Measurements from ENCODE around the gene TOP3B. TPM values are rescaled to one million over a fixed set of nuclear protein-coding genes. Genes with fewer than 3 reads are reported as not detected.

Gene TOP3B
- total RNA-seq, 1 donor from 2014 or later: 83.5 TPM

GRCh38 chr22:22022947-22023534 is 40.5 kb upstream of the TOP3B start:
- Mint-ChIP-seq H3K27ac (ENCODE audit: unreplicated experiment) (no peak overlapping the region), H3K9me3 (ENCODE audit: unreplicated experiment) (no peaks in the 10 kb centered on the region), H3K36me3 (ENCODE audit: unreplicated experiment) (no peaks in the 10 kb centered on the region), H3K4me1 (ENCODE audit: low read depth, unreplicated experiment) (peaks cover 3% of the 10 kb centered on the region), H3K27me3 (ENCODE audit: unreplicated experiment) (no peaks in the 10 kb centered on the region), H3K4me3 (ENCODE audit: unreplicated experiment) (no peak overlapping the region)
- no peak for DNase-seq
- TF ChIP-seq CTCF (IDR thresholded peaks at IDR 0.05; ENCODE audit: partially characterized antibody, unreplicated experiment): no peak

- no peaks in the 10 kb centered on the region for H3K36me3 Mint-ChIP-seq (ENCODE audit: unreplicated experiment)
- H3K27ac Mint-ChIP-seq (ENCODE audit: unreplicated experiment): no peak overlapping the region
- no peak overlapping the region for H3K4me3 Mint-ChIP-seq (ENCODE audit: unreplicated experiment)
- H3K4me1 Mint-ChIP-seq (ENCODE audit: low read depth, unreplicated experiment): peaks cover 3% of the 10 kb centered on the region
- no peak for TF ChIP-seq CTCF (IDR thresholded peaks at IDR 0.05; ENCODE audit: partially characterized antibody, unreplicated experiment)
- no peaks in the 10 kb centered on the region for H3K9me3 Mint-ChIP-seq (ENCODE audit: unreplicated experiment)
- no peak for DNase-seq
- H3K27me3 Mint-ChIP-seq (ENCODE audit: unreplicated experiment): no peaks in the 10 kb centered on the region
Measured at GRCh38 chr22:22022255-22022840, 39.8 kb upstream of the TOP3B start.

- Mint-ChIP-seq H3K27ac (ENCODE audit: unreplicated experiment) (no peak overlapping the region), H3K27me3 (ENCODE audit: unreplicated experiment) (no peaks in the 10 kb centered on the region), H3K36me3 (ENCODE audit: unreplicated experiment) (no peaks in the 10 kb centered on the region), H3K4me3 (ENCODE audit: unreplicated experiment) (no peak overlapping the region), H3K9me3 (ENCODE audit: unreplicated experiment) (no peaks in the 10 kb centered on the region), H3K4me1 (ENCODE audit: low read depth, unreplicated experiment) (peaks cover 3% of the 10 kb centered on the region)
- no peak for TF ChIP-seq CTCF (IDR thresholded peaks at IDR 0.05; ENCODE audit: partially characterized antibody, unreplicated experiment)
- no peak for DNase-seq
Measured at GRCh38 chr22:22021162-22021750, 38.7 kb upstream of the TOP3B start.

- H3K4me3 Mint-ChIP-seq (ENCODE audit: unreplicated experiment): no peak overlapping the region
- H3K4me1 Mint-ChIP-seq (ENCODE audit: low read depth, unreplicated experiment): peaks cover 3% of the 10 kb centered on the region
- H3K36me3 Mint-ChIP-seq (ENCODE audit: unreplicated experiment): no peaks in the 10 kb centered on the region
- no peak for DNase-seq
- no peaks in the 10 kb centered on the region for H3K9me3 Mint-ChIP-seq (ENCODE audit: unreplicated experiment)
- TF ChIP-seq CTCF (IDR thresholded peaks at IDR 0.05; ENCODE audit: partially characterized antibody, unreplicated experiment): no peak
- H3K27ac Mint-ChIP-seq (ENCODE audit: unreplicated experiment): no peak overlapping the region
- H3K27me3 Mint-ChIP-seq (ENCODE audit: unreplicated experiment): no peaks in the 10 kb centered on the region
Measured at GRCh38 chr22:22020425-22020852, 37.9 kb upstream of the TOP3B start.

All from glutamatergic neuron (in vitro differentiated cells).